K562 (cell line): ENCODE results near the gene LTBR. TPM values are rescaled to one million over a fixed set of nuclear protein-coding genes. Genes with fewer than 3 reads are reported as not detected.
A peak's percentile ranks its signal among the peaks of the same experiment; 100 is the strongest.

ENCODE experiments used
- ATAC-seq: fragments of 200-7000 bp; cut with Tn5 transposase; 3 replicates; pipeline ENCODE4 v1.9.1; 2020; ENCODE audit warnings: moderate library complexity
- BruUV-seq: library from RNA; stranded (reverse); fragments of 400-500 nt; replicated peaks from 2 replicates; lab custom pipeline; 2021; lab: Mats Ljungman, UMichigan
- CTCF ChIA-PET: fragments of 300-600 bp; formaldehyde crosslinking; extraction: SDS; loops from one replicate; lab custom pipeline; 2021; ENCODE audit warnings: low intra/inter-chr PET ratio; lab: Yijun Ruan, JAX
- POLR2A ChIA-PET: fragments of 300-600, 350-650 bp; sonication (Branson Sonifier 250); formaldehyde crosslinking; extraction: SDS; loops from one replicate; lab custom pipeline; 2021; ENCODE audit warnings: antibody characterized with exemption, inconsistent platforms; lab: Yijun Ruan, JAX
- DNase-seq, 4 experiments: peaks; one replicate each; pipeline versions ENCODE4 v3.0.0 to v3.0.0-alpha.2; 2011 to 2018; ENCODE audit warnings: low spot score in 3 of 4, mixed read lengths in 3 of 4; ENCODE audit errors: extremely low read depth in 1 of 4
- FAIRE-seq: peaks from 2 replicates; lab custom pipeline; 2011; peaks lifted over from hg19 to GRCh38; lab: Jason Lieb, UNC
- H2AFZ ChIP-seq: 2 replicates; pipeline ENCODE4 v1.6.0; 2011; ENCODE audit warnings: low read depth, low read length, control low read depth, inconsistent platforms
- H3K27ac ChIP-seq: fragments of 200-600 bp; 3 replicates; pipeline ENCODE4 v1.8.0; 2011; ENCODE audit warnings: low read depth, mild to moderate bottlenecking, control low read depth, inconsistent platforms, low read length, moderate library complexity, mixed read lengths; ENCODE audit errors: extremely low read depth
- H3K27me3 ChIP-seq, 2 experiments: fragments of 300-600 bp in 1 of 2; 2 replicates in 1 of 2; 3 replicates in 1 of 2; pipeline versions ENCODE4 v1.6.0 to v1.8.0; 2011; ENCODE audit warnings: inconsistent platforms in 2 of 2, low read length in 2 of 2, mild to moderate bottlenecking in 1 of 2, mixed read lengths in 1 of 2, moderate library complexity in 1 of 2; ENCODE audit not compliant: control insufficient read depth in 2 of 2, insufficient read depth in 2 of 2
- H3K36me3 ChIP-seq: fragments of 300-600 bp; 3 replicates; pipeline ENCODE4 v1.8.0; 2011; ENCODE audit warnings: mild to moderate bottlenecking, low read length, inconsistent platforms; ENCODE audit not compliant: control insufficient read depth, insufficient read depth
- H3K4me1 ChIP-seq, 2 experiments: fragments of 200-600 bp in 1 of 2; replicated peaks in 1 of 2; 2 replicates in 1 of 2; 3 replicates in 1 of 2; pipeline versions ENCODE4 v1.5.1 to v1.8.0; 2011; ENCODE audit warnings: inconsistent platforms in 2 of 2, low read length in 2 of 2, mild to moderate bottlenecking in 1 of 2, mixed read lengths in 1 of 2, moderate library complexity in 1 of 2; ENCODE audit not compliant: control insufficient read depth in 2 of 2, insufficient read depth in 2 of 2
- H3K4me2 ChIP-seq: 2 replicates; pipeline ENCODE4 v1.6.1; 2011; ENCODE audit warnings: low read length, control low read depth, inconsistent platforms, mixed read lengths; ENCODE audit not compliant: insufficient read depth
- H3K4me3 ChIP-seq: fragments of 200-600 bp; sonication (generic), shearing (Covaris generic); 2 replicates; pipeline ENCODE4 v1.5.1; 2016; ENCODE audit warnings: control low read depth, inconsistent platforms
- H3K79me2 ChIP-seq: fragments of 200-600 bp; 3 replicates; pipeline ENCODE4 v1.8.0; 2011; ENCODE audit warnings: low read length, inconsistent platforms; ENCODE audit not compliant: control insufficient read depth, insufficient read depth
- H3K9ac ChIP-seq, 2 experiments: 2 replicates each; pipeline versions ENCODE4 v1.6.0 to v1.6.1; 2011; ENCODE audit warnings: low read depth in 2 of 2, low read length in 2 of 2, control low read depth in 1 of 2, inconsistent platforms in 1 of 2, mild to moderate bottlenecking in 1 of 2, mixed read lengths in 1 of 2; ENCODE audit not compliant: insufficient read depth in 1 of 2
- H3K9me1 ChIP-seq: one replicate; pipeline ENCODE4 v1.6.0; 2011; ENCODE audit warnings: inconsistent platforms, mild to moderate bottlenecking, low read length, moderate library complexity; ENCODE audit not compliant: control insufficient read depth, insufficient read depth
- H3K9me3 ChIP-seq: replicated peaks from 2 replicates; pipeline ENCODE4 v1.5.1; 2011; ENCODE audit warnings: low read depth, low read length, inconsistent platforms; ENCODE audit not compliant: control insufficient read depth, insufficient read depth
- H4K20me1 ChIP-seq: replicated peaks from 2 replicates; pipeline ENCODE4 v1.6.1; 2011; ENCODE audit warnings: low read length, inconsistent platforms, mixed read lengths; ENCODE audit not compliant: control insufficient read depth, insufficient read depth
- BMI1 ChIP-seq: fragments of 150-350 bp; IDR thresholded peaks from 2 replicates; pipeline ENCODE4 v1.6.1; 2014; ENCODE audit warnings: low read length
- DPF2 ChIP-seq: fragments of 450-650 bp; IDR thresholded peaks from 2 replicates; pipeline ENCODE4 v1.6.1; 2016
- FOXA1 ChIP-seq: fragments of 450-650 bp; IDR thresholded peaks from 2 replicates; pipeline ENCODE4 v1.6.1; 2016; ENCODE audit warnings: mild to moderate bottlenecking, borderline replicate concordance
- KAT7 ChIP-seq: sonication (generic); formaldehyde crosslinking; IDR thresholded peaks from 2 replicates; pipeline ENCODE4 v1.8.0; 2022; ENCODE audit warnings: missing genetic modification reagents, mild to moderate bottlenecking, borderline replicate concordance
- MYC ChIP-seq, 2 experiments: fragments of 250-450 bp in 1 of 2; sonication (Bioruptor Pico) in 1 of 2; IDR thresholded peaks; 2 replicates each; pipeline versions ENCODE4 v1.5.1 to v1.6.1; 2012 to 2021; ENCODE audit warnings: low read depth in 2 of 2, borderline replicate concordance in 1 of 2, improper control_type of control experiment in 1 of 2, low read length in 1 of 2, mild to moderate bottlenecking in 1 of 2, moderate library complexity in 1 of 2
- NFRKB ChIP-seq: fragments of 450-650 bp; IDR thresholded peaks from 2 replicates; pipeline ENCODE4 v1.6.1; 2016; ENCODE audit warnings: low read depth
- ZC3H4 ChIP-seq: sonication (generic); formaldehyde crosslinking; IDR thresholded peaks from 2 replicates; pipeline ENCODE4 v1.9.0; 2021; ENCODE audit warnings: missing genetic modification reagents, borderline replicate concordance
- ZNF184 ChIP-seq: sonication (generic); formaldehyde crosslinking; IDR thresholded peaks from 2 replicates; pipeline ENCODE4 v1.5.0; 2020; ENCODE audit warnings: missing genetic modification reagents
- ZNF644 ChIP-seq: fragments of 200-800 bp; sonication (Bioruptor generic); IDR thresholded peaks from 2 replicates; pipeline ENCODE4 v1.6.1; 2016; ENCODE audit warnings: low read depth, missing genetic modification characterization, missing compliant biosample characterization
- WGBS: fragments of 100-300 bp; shearing (Covaris generic); methylation state at CpG from one replicate; pipeline ENCODE4 v1.1.6; 2016; ENCODE audit warnings: low coverage, mixed read lengths; ENCODE audit not compliant: insufficient coverage; ENCODE audit errors: missing lambda C conversion rate; 5-methylcytosine and 5-hydroxymethylcytosine counted together
- in situ Hi-C: fragments of 300-500 bp; cut with MboI; formaldehyde crosslinking; loops from 4 replicates; pipeline ENCODE4 v1.15.0; 2018; ENCODE audit warnings: inconsistent platforms, mixed read lengths
- intact Hi-C: fragments of 100-400 bp; cut with micrococcal nuclease; formaldehyde crosslinking; loops from 2 replicates; pipeline ENCODE4 v1.14.2; 2022
- polyA plus RNA-seq, 8 experiments: library from polyadenylated mRNA; depleted of rRNA in 4 of 8; stranded (reverse) in 5 of 8; unstranded in 3 of 8; fragments of >200 nt; fragmentation: Nextera tagmentation in 2 of 8; fragmentation: Illumina TruSeq in 1 of 8; extraction: Ambion mirVana in 2 of 8; extraction: Trizol in 1 of 8; gene quantifications; 2 replicates each; pipeline versions ENCODE4 v1.2.1 to v1.2.3, GENCODE V29; 2011 to 2014; ENCODE audit warnings: inconsistent platforms in 1 of 8, missing spikeins in 1 of 8
- total RNA-seq, 7 experiments: library from RNA; depleted of rRNA in 6 of 7; stranded (reverse); fragments of >200 nt in 6 of 7; fragmentation: Illumina TruSeq in 2 of 7; extraction: Trizol in 2 of 7; gene quantifications; 2 replicates each; pipeline versions ENCODE4 v1.2.1 to v1.2.3, GENCODE V29; 2011 to 2021; ENCODE audit warnings: low replicate concordance in 1 of 7
- TF ChIP-seq, protein P1 (sequence below): fragments of 250-450 bp; sonication (Bioruptor Pico); IDR thresholded peaks from 2 replicates; pipeline ENCODE4 v1.8.0; 2022; ENCODE audit warnings: moderate library complexity, mild to moderate bottlenecking, inconsistent platforms
- TF ChIP-seq, protein P2 (sequence below): fragments of 150-350 bp; conservative IDR thresholded peaks from 2 replicates; pipeline ENCODE4 v1.6.1; 2014; ENCODE audit warnings: low read length

Gene LTBR
- total and polyA plus RNA-seq, 9 of the 15 experiments (the other 6 are each of a cell fraction or from before 2014, with no cell fraction given) = 0.96 to 69.0 (median 35.3) TPM

DNA sequence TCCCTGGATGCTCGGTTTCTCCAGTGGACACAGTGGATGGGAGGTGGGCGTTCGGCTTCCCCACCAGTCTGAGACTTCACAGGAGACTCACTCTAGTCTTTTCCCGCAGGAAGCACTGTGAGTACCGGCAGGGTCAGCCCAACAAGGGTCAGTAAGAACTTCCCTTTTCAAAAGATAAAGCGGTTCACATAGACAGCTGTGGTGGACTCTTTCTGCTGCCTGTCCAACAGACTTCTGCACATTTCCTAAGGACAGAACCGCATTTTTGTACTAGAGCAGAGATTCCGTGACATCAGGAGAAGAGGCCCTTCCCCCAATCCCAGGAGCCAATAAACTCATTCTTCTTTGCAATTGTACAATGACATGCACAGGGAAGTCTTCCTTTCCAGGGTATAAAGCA lies 10.4 kb downstream of the LTBR start:
- H3K36me3 ChIP-seq = peaks cover 23% of the 10 kb centered on the region; the same call in 2 of the 3 replicates
- H3K79me2 ChIP-seq = no peaks in the 10 kb centered on the region
- H3K4me2 ChIP-seq = no peak overlapping the region
- POLR2A ChIA-PET = interaction anchor here (0.6 to 1.5 kb wide), 2 partner anchors 10 to 17 kb away, joined by 3 to 4 read pairs; partner anchors contain the start of gene LTBR
- peak overlapping the region in 1 of 2 experiments; percentile 59; a peak in 1 of 4 replicates for H3K9ac ChIP-seq
- no peaks in the 10 kb centered on the region for H3K9me1 ChIP-seq
- H3K27ac ChIP-seq = no peak overlapping the region
- CTCF ChIA-PET = no interaction called here
- BruUV-seq = no TSS peak
- no peak overlapping the region for H2AFZ ChIP-seq
- TF ChIP-seq, protein P1, sequence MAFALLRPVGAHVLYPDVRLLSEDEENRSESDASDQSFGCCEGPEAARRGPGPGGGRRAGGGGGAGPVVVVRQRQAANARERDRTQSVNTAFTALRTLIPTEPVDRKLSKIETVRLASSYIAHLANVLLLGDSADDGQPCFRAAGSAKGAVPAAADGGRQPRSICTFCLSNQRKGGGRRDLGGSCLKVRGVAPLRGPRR = no peak
- TF ChIP-seq ZC3H4 (CRISPR knock-in tag) (no peak), DPF2 (no peak), KAT7 (CRISPR knock-in tag) (no peak), BMI1 (no peak), ZNF184 (CRISPR knock-in tag) (no peak), FOXA1 (no peak), NFRKB (no peak), MYC (IDR thresholded peaks at IDR 0.05; ENCODE audit: low read depth, low read length) (no peak), MYC (CRISPR knock-in tag; IDR thresholded peaks at IDR 0.05; ENCODE audit: borderline replicate concordance, low read depth) (no peak), ZNF644 (tag) (no peak)
- TF ChIP-seq, protein P2, sequence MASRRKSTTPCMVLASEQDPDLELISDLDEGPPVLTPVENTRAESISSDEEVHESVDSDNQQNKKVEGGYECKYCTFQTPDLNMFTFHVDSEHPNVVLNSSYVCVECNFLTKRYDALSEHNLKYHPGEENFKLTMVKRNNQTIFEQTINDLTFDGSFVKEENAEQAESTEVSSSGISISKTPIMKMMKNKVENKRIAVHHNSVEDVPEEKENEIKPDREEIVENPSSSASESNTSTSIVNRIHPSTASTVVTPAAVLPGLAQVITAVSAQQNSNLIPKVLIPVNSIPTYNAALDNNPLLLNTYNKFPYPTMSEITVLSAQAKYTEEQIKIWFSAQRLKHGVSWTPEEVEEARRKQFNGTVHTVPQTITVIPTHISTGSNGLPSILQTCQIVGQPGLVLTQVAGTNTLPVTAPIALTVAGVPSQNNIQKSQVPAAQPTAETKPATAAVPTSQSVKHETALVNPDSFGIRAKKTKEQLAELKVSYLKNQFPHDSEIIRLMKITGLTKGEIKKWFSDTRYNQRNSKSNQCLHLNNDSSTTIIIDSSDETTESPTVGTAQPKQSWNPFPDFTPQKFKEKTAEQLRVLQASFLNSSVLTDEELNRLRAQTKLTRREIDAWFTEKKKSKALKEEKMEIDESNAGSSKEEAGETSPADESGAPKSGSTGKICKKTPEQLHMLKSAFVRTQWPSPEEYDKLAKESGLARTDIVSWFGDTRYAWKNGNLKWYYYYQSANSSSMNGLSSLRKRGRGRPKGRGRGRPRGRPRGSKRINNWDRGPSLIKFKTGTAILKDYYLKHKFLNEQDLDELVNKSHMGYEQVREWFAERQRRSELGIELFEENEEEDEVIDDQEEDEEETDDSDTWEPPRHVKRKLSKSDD = no peak
- no peaks in the 10 kb centered on the region for H3K9me3 ChIP-seq
- no peak for FAIRE-seq
- H4K20me1 ChIP-seq = no peaks in the 10 kb centered on the region; the same call in 1 of the 2 replicates
- in situ Hi-C loops (no loop called here), intact Hi-C loops (no loop called here)
- DNase-seq = no peak
- no peaks in the 10 kb centered on the region for H3K27me3 ChIP-seq
- 56% methylated on average over 6 of the region's 8 CpGs for WGBS
- H3K4me3 ChIP-seq = no peak overlapping the region
- peaks cover 9 to 16% of the 10 kb centered on the region in 2 experiments; a peak in 4 of 5 replicates for H3K4me1 ChIP-seq
- ATAC-seq = no peak
